Endometrial microvascular endothelial cells (primary cell): ENCODE measurements around the gene HIGD1A. TPM values are rescaled to one million over a fixed set of nuclear protein-coding genes. Genes with fewer than 3 reads are reported as not detected.
"Not testable (repeated sequence)": the region's sequence is repeated elsewhere in the genome, so short reads cannot be mapped to it uniquely, and the experiment has no call there.

Experiments
- in situ Hi-C: cut with HindIII; loops from 2 replicates; pipeline ENCODE4 v1.10.0; 2017; ENCODE audit warnings: low sequenced_read_pairs, low pct_unique_long_range_greater_than_20kb; ENCODE audit errors: inconsistent ontology term
- total RNA-seq: library from RNA; depleted of rRNA; stranded (reverse); fragments of >200 nt; gene quantifications from one replicate; pipeline ENCODE4 v1.2.3, GENCODE V29; 2015; ENCODE audit errors: inconsistent ontology term

Gene HIGD1A
- total RNA-seq, 1 donor from 2014 or later, result 205 TPM

GRCh38 chr3:42830437-42831320, 26.4 kb upstream of the HIGD1A start:
- in situ Hi-C loops, result no loop called here

- in situ Hi-C loops, result no loop called here
These were observed 25.5 kb upstream of the HIGD1A start for GRCh38 chr3:42829628-42830436.

- in situ Hi-C loops, result no loop called here
These were observed 24.9 kb upstream of the HIGD1A start for GRCh38 chr3:42829083-42829627.

- in situ Hi-C loops, result no loop called here
These were observed 23.4 kb upstream of the HIGD1A start for GRCh38 chr3:42827654-42828053.

GRCh38 chr3:42827023-42827422, 22.7 kb upstream of the HIGD1A start:
- in situ Hi-C loops, result no loop called here

GRCh38 chr3:42826141-42826540, 21.9 kb upstream of the HIGD1A start:
- in situ Hi-C loops, result no loop called here

GRCh38 chr3:42823351-42823750, 19.1 kb upstream of the HIGD1A start:
- in situ Hi-C loops, result no loop called here

GRCh38 chr3:42822828-42823227, 18.5 kb upstream of the HIGD1A start:
- in situ Hi-C loops, result no loop called here

GRCh38 chr3:42820746-42821051, 16.4 kb upstream of the HIGD1A start:
- in situ Hi-C loops, result no loop called here

GRCh38 chr3:42819351-42819965, 15.2 kb upstream of the HIGD1A start:
- in situ Hi-C loops, result no loop called here

- in situ Hi-C loops, result no loop called here
These were observed 11.5 kb upstream of the HIGD1A start for GRCh38 chr3:42815826-42816225.

- in situ Hi-C loops, result no loop called here
These were observed 10.7 kb upstream of the HIGD1A start for GRCh38 chr3:42814914-42815507.

GRCh38 chr3:42814246-42814645, 10.0 kb upstream of the HIGD1A start:
- in situ Hi-C loops, result no loop called here

GRCh38 chr3:42811118-42811883, 7.0 kb upstream of the HIGD1A start:
- in situ Hi-C loops, result not testable (repeated sequence)

GRCh38 chr3:42810706-42811105, 6.4 kb upstream of the HIGD1A start:
- in situ Hi-C loops, result not testable (repeated sequence)

GRCh38 chr3:42809202-42809601, 4.9 kb upstream of the HIGD1A start, which contains the start of gene ACKR2:
TSS of gene ACKR2 (plus strand) at chr3:42809445. CDS start at chr3:42864503, 55,058 bp downstream.
- in situ Hi-C loops, result no loop called here

- in situ Hi-C loops, result no loop called here
These were observed 3.6 kb upstream of the HIGD1A start for GRCh38 chr3:42807929-42808328.

GRCh38 chr3:42805141-42805821, 991 bp upstream of the HIGD1A start:
- in situ Hi-C loops, result no loop called here
